Breast epithelium (tissue), 3 donors: ENCODE results near the gene FOXC1.

Source experiments
- CTCF ChIP-seq, 3 donors: fragments of 450-650 bp; IDR thresholded peaks; one replicate each; pipeline ENCODE4 v1.5.1; 2016 to 2017; ENCODE audit warnings: antibody characterized with exemption in 3 of 3, mild to moderate bottlenecking in 3 of 3, moderate library complexity in 3 of 3
- POLR2A ChIP-seq: fragments of 450-650 bp; IDR thresholded peaks from one replicate; pipeline ENCODE4 v1.6.1; 2016; ENCODE audit warnings: antibody characterized with exemption, mild to moderate bottlenecking, moderate library complexity
- POLR2AphosphoS5 ChIP-seq, 3 donors: sonication (generic); formaldehyde crosslinking; IDR thresholded peaks; one replicate each; pipeline ENCODE4 v1.6.1; 2017; ENCODE audit warnings: antibody characterized with exemption in 3 of 3

- TF ChIP-seq CTCF (IDR thresholded peaks at IDR 0.05) (no peak), POLR2A (no peak), POLR2AphosphoS5 (IDR thresholded peaks at IDR 0.05) (no peak)
Observed at GRCh38 chr6:1629316-1629715, 19.6 kb downstream of the FOXC1 start.
